ENCODE measurements around the gene ROBO3.

ROBO3 gene

GRCh38 chr11:124859171-124859570 is 6.1 kb upstream of the ROBO3 start:
- DNase-seq: no peak

GRCh38 chr11:124861670-124862069 is 3.6 kb upstream of the ROBO3 start:
- no peak for DNase-seq

- peak; percentile 61 for DNase-seq
Observed at GRCh38 chr11:124863137-124863825, 2.0 kb upstream of the ROBO3 start.

GRCh38 chr11:124863826-124864165 is 1.4 kb upstream of the ROBO3 start:
- DNase-seq: no peak

- no peak for DNase-seq
Observed at GRCh38 chr11:124864176-124864891, 898 bp upstream of the ROBO3 start.

- no peak for DNase-seq
Observed at GRCh38 chr11:124864892-124865180, 396 bp upstream of the ROBO3 start.

GRCh38 chr11:124865902-124866851 is 945 bp downstream of the ROBO3 start:
- peak; percentile 61 for DNase-seq

- peak; percentile 72 for DNase-seq
Observed at GRCh38 chr11:124867700-124868099, 2.5 kb downstream of the ROBO3 start.

- no peak for DNase-seq
Observed at GRCh38 chr11:124868331-124869274, 3.4 kb downstream of the ROBO3 start.

GRCh38 chr11:124869331-124869730 is 4.1 kb downstream of the ROBO3 start:
- DNase-seq: no peak

GRCh38 chr11:124869856-124870387 is 4.7 kb downstream of the ROBO3 start:
- no peak for DNase-seq

GRCh38 chr11:124870430-124870829 is 5.2 kb downstream of the ROBO3 start:
- no peak for DNase-seq

- DNase-seq: no peak
Observed at GRCh38 chr11:124872280-124872679, 7.0 kb downstream of the ROBO3 start.

- no peak for DNase-seq
Observed at GRCh38 chr11:124872741-124873140, 7.5 kb downstream of the ROBO3 start.

- DNase-seq: no peak
Observed at GRCh38 chr11:124873951-124874350, 8.7 kb downstream of the ROBO3 start.

GRCh38 chr11:124874571-124875255 is 9.5 kb downstream of the ROBO3 start:
- no peak for DNase-seq

GRCh38 chr11:124875401-124875800 is 10.2 kb downstream of the ROBO3 start:
- DNase-seq: no peak

GRCh38 chr11:124875943-124876817 is 10.9 kb downstream of the ROBO3 start:
- peak; percentile 98 for DNase-seq

- no peak for DNase-seq
Observed at GRCh38 chr11:124876818-124877630, 11.8 kb downstream of the ROBO3 start.

GRCh38 chr11:124877631-124877909 is 12.3 kb downstream of the ROBO3 start:
- no peak for DNase-seq

All from NCI-H1105 treated with DMSO at 0.1 percent for 48 hours (cell line).